Activated CD8-positive, alpha-beta T cell treated with anti-CD3 and anti-CD28 coated beads for 36 hours (primary cell): ENCODE measurements around the gene SVOP. TPM values are rescaled to one million over a fixed set of nuclear protein-coding genes. Genes with fewer than 3 reads are reported as not detected.

ENCODE experiments used
- ATAC-seq: fragments of 200-7000 bp; cut with Tn5 transposase; one replicate; pipeline ENCODE4 v1.10.0; 2021; ENCODE audit warnings: mild to moderate bottlenecking, moderate library complexity
- CTCF ChIA-PET: fragments of 350-600 bp; sonication (Branson Sonifier 250); formaldehyde crosslinking; loops from one replicate; lab custom pipeline; 2021; ENCODE audit warnings: antibody characterized with exemption; lab: Charles Lee
- POLR2A ChIA-PET: fragments of 350-600 bp; sonication (Branson Sonifier 250); formaldehyde crosslinking; loops from one replicate; lab custom pipeline; 2021; ENCODE audit warnings: antibody characterized with exemption; lab: Charles Lee
- DNase-seq: peaks from one replicate; pipeline ENCODE4 v3.0.0-alpha.2; 2020
- H3K27ac Mint-ChIP-seq: one replicate; pipeline ENCODE4 v1.8.0; 2021; ENCODE audit warnings: mild to moderate bottlenecking, mixed read lengths
- H3K27me3 Mint-ChIP-seq: one replicate; pipeline ENCODE4 v1.8.0; 2021; ENCODE audit warnings: mixed read lengths
- H3K36me3 Mint-ChIP-seq: one replicate; pipeline ENCODE4 v1.8.0; 2021; ENCODE audit warnings: low read depth, mixed read lengths
- H3K4me1 Mint-ChIP-seq: one replicate; pipeline ENCODE4 v1.8.0; 2021; ENCODE audit warnings: low read depth, mixed read lengths
- H3K4me3 Mint-ChIP-seq: one replicate; pipeline ENCODE4 v1.8.0; 2021; ENCODE audit warnings: mild to moderate bottlenecking, moderate library complexity, mixed read lengths
- H3K9me3 Mint-ChIP-seq: one replicate; pipeline ENCODE4 v1.8.0; 2021; ENCODE audit warnings: mixed read lengths
- intact Hi-C: fragments of 100-400 bp; cut with micrococcal nuclease; formaldehyde crosslinking; loops from one replicate; pipeline ENCODE4 v1.10.0; 2022
- total RNA-seq, 2 experiments: library from RNA; stranded (reverse); gene quantifications; one replicate each; pipeline ENCODE4 v1.2.3, GENCODE V29; 2021
- TF ChIP-seq, protein P1 (sequence below): fragments of 200-600 bp; IDR thresholded peaks from one replicate; pipeline ENCODE4 v1.8.0; 2022; ENCODE audit warnings: antibody characterized with exemption, mild to moderate bottlenecking

SVOP gene
- total RNA-seq, 2 experiments from 2014 or later, result not detected

DNA sequence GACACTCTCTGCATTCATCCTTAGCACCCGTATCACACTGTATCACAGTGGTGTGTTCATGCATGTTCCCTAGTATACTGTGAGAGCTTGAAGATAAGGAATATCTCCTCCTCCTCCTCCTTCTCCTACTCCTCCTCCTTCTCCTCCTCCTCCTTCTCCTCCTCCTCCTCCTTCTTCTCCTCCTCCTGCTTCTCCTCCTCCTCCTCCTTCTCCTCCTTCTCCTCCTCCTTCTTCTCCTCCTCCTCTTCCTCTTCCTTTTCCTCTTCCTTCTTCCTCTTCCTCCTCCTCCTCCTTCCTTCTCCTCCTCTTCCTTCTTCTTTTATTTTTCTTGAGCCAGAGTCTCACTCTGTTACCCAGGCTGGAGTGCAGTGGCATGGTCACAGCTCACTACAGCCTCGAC lies 113.9 kb downstream of the SVOP start:
- intact Hi-C loops, result no loop called here
- Mint-ChIP-seq H3K36me3 (no peaks in the 10 kb centered on the region), H3K27me3 (peaks cover 9% of the 10 kb centered on the region), H3K9me3 (no peaks in the 10 kb centered on the region), H3K4me3 (no peak overlapping the region), H3K27ac (no peak overlapping the region), H3K4me1 (no peaks in the 10 kb centered on the region)
- TF ChIP-seq, protein P1, sequence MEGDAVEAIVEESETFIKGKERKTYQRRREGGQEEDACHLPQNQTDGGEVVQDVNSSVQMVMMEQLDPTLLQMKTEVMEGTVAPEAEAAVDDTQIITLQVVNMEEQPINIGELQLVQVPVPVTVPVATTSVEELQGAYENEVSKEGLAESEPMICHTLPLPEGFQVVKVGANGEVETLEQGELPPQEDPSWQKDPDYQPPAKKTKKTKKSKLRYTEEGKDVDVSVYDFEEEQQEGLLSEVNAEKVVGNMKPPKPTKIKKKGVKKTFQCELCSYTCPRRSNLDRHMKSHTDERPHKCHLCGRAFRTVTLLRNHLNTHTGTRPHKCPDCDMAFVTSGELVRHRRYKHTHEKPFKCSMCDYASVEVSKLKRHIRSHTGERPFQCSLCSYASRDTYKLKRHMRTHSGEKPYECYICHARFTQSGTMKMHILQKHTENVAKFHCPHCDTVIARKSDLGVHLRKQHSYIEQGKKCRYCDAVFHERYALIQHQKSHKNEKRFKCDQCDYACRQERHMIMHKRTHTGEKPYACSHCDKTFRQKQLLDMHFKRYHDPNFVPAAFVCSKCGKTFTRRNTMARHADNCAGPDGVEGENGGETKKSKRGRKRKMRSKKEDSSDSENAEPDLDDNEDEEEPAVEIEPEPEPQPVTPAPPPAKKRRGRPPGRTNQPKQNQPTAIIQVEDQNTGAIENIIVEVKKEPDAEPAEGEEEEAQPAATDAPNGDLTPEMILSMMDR, result no peak
- ChIA-PET CTCF (no interaction called here), POLR2A (interaction anchor here (0.7 kb wide), 1 partner anchor 44 kb away, joined by 4 read pairs; no protein-coding TSS in a partner anchor)
- ATAC-seq, result no peak
- DNase-seq, result no peak

DNA sequence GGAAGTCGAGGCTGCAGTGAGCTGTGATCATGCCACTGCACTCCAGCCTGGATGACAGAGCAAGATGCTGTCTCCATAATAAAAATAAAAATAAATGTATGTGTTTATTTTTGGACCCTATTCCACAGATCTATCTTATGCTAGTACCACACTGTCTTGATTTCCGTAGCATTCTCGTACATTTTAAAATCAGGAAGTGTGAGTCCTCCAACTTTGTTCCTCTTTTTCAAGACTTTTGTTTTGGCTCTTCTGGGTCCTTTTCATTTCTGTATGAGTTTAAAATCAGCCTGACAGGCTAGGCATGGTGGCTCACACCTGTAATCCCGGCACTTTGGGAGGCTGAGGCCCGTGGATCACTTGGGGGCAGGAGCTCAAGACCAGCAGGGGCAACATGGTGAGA lies 115.1 kb downstream of the SVOP start:
- ChIA-PET CTCF (no interaction called here), POLR2A (no interaction called here)
- TF ChIP-seq, protein P1, result no peak
- H3K4me3 Mint-ChIP-seq, result no peak overlapping the region
- intact Hi-C loops, result no loop called here
- no peaks in the 10 kb centered on the region for H3K9me3 Mint-ChIP-seq
- ATAC-seq (no peak), DNase-seq (no peak)
- H3K4me1 Mint-ChIP-seq, result no peaks in the 10 kb centered on the region
- H3K27ac Mint-ChIP-seq, result no peak overlapping the region
- H3K27me3 Mint-ChIP-seq, result peaks cover 13% of the 10 kb centered on the region
- no peaks in the 10 kb centered on the region for H3K36me3 Mint-ChIP-seq

DNA sequence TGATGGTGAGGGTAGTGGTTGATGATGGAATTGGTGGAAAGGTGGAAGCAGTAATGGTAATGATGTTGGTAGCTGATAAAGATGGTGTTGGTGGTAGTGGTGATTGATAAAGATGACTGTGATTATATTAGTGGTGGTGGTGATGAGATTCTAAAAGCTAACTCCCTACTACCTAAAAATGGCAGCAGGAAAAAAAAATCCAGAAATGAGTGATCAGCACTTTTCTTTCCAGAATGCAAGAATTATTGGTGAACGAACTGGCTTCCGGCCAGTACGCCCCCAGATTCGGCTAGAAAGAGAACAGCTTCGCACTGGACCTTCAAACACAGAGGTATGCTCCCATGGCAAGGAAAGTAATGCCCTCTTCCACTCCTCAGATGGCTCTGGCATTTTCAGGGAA lies 121.7 kb downstream of the SVOP start:
- ChIA-PET POLR2A (no interaction called here), CTCF (no interaction called here)

DNA sequence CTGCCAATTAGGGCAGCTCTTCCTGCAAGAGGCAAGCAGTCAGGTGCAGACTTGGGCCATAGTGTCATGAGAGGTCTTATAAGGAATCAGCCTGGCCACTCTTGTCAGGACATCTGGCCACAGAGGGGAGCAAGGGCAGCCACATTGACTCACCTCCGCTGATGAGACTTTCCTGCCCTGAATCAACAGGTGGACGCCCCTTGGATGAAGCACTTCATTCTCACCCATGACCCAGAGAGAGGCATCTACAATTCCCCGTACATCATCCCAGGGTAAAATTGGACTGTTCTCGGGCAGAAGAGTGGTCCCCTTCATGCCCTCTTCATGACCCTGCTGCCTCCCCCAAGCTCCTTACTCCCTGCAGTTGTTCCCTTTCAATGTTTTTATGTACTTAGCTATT lies 124.1 kb downstream of the SVOP start:
- CTCF ChIA-PET, result interaction anchor here (0.9 kb wide), 1 partner anchor 13 kb away, joined by 4 read pairs; no protein-coding TSS in a partner anchor
- intact Hi-C loops, result no loop called here
- Mint-ChIP-seq H3K9me3 (peaks cover 2% of the 10 kb centered on the region), H3K27me3 (peaks cover 14% of the 10 kb centered on the region), H3K27ac (no peak overlapping the region), H3K36me3 (no peaks in the 10 kb centered on the region), H3K4me1 (no peaks in the 10 kb centered on the region), H3K4me3 (no peak overlapping the region)
- no peak for ATAC-seq
- DNase-seq, result no peak
- POLR2A ChIA-PET, result no interaction called here
- TF ChIP-seq, protein P1, result no peak

More for the DNA sequence above, 121.7 kb downstream of the SVOP start:
- intact Hi-C loops, result no loop called here
- ATAC-seq (no peak), DNase-seq (no peak)
- Mint-ChIP-seq H3K9me3 (peaks cover 2% of the 10 kb centered on the region), H3K36me3 (no peaks in the 10 kb centered on the region), H3K4me1 (no peaks in the 10 kb centered on the region), H3K4me3 (no peak overlapping the region), H3K27me3 (peaks cover 14% of the 10 kb centered on the region), H3K27ac (no peak overlapping the region)
- TF ChIP-seq, protein P1, result no peak

DNA sequence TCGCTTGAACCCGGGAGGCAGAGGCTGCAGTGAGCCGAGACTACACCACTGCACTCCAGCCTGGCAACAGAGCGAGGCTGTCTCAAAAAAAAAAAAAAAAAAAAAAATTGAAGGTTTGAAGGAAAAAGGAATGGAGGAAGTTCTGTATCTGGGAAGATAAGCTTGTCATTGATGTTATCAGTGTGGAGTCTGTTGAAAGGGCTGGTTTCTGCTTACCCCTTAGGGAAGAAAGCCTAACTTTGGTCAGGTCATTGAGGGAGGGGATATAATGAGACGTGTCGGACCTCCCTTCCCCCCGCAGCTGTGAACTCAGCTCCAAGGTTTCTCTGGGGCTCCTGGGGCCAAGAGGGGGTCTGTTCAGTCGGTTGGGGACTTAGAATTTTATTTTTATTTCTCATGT lies 124.5 kb downstream of the SVOP start:
- ChIA-PET CTCF (interaction anchor here (0.9 kb wide), 1 partner anchor 13 kb away, joined by 4 read pairs; no protein-coding TSS in a partner anchor), POLR2A (no interaction called here)
- intact Hi-C loops, result no loop called here
- H3K27me3 Mint-ChIP-seq, result peaks cover 14% of the 10 kb centered on the region
- no peak overlapping the region for H3K27ac Mint-ChIP-seq
- no peak overlapping the region for H3K4me3 Mint-ChIP-seq
- no peak for DNase-seq
- TF ChIP-seq, protein P1, result no peak
- H3K36me3 Mint-ChIP-seq, result no peaks in the 10 kb centered on the region
- no peaks in the 10 kb centered on the region for H3K4me1 Mint-ChIP-seq
- H3K9me3 Mint-ChIP-seq, result peaks cover 2% of the 10 kb centered on the region
- ATAC-seq, result no peak
